Prostate gland (tissue), 2 donors: ENCODE data around the gene MIR17HG. TPM values are rescaled to one million over a fixed set of nuclear protein-coding genes. Genes with fewer than 3 reads are reported as not detected.

Source experiments
- DNase-seq: peaks from one replicate; pipeline ENCODE4 v3.0.0-alpha.2; 2019; ENCODE audit warnings: low spot score
- H3K27ac ChIP-seq, 2 donors: fragments of 200-600 bp; sonication (generic); 2 replicates each; pipeline ENCODE4 v1.5.1; 2017 to 2019
- H3K27me3 ChIP-seq: fragments of 200-600 bp; sonication (generic); replicated peaks from 2 replicates; pipeline ENCODE4 v1.5.1; 2019; ENCODE audit not compliant: insufficient read depth
- H3K36me3 ChIP-seq, 2 donors: fragments of 200-600 bp; sonication (generic); 1 replicate in 1 of 2; 2 replicates in 1 of 2; pipeline versions ENCODE4 v1.5.1 to v1.8.1; 2017 to 2019
- H3K4me1 ChIP-seq: fragments of 200-600 bp; sonication (generic); replicated peaks from 2 replicates; pipeline ENCODE4 v1.5.1; 2019
- H3K4me3 ChIP-seq, 2 donors: fragments of 200-600 bp; sonication (generic); 2 replicates each; pipeline ENCODE4 v1.5.1; 2017 to 2019
- H3K9me3 ChIP-seq: fragments of 200-600 bp; sonication (generic); 2 replicates; pipeline ENCODE4 v1.5.1; 2017
- POLR2A ChIP-seq: fragments of 450-650 bp; IDR thresholded peaks from one replicate; pipeline ENCODE4 v1.6.1; 2016; ENCODE audit warnings: antibody characterized with exemption, mild to moderate bottlenecking
- POLR2AphosphoS5 ChIP-seq: sonication (generic); formaldehyde crosslinking; IDR thresholded peaks from one replicate; pipeline ENCODE4 v1.6.1; 2017; ENCODE audit warnings: antibody characterized with exemption
- WGBS: methylation state at CpG from one replicate; pipeline ENCODE4 v1.1.5; 2018; 5-methylcytosine and 5-hydroxymethylcytosine counted together
- intact Hi-C: fragments of 100-400 bp; cut with DNase I; formaldehyde crosslinking; loops from one replicate; pipeline ENCODE4 v1.14.2; 2022
- total RNA-seq, 2 donors: library from RNA; depleted of rRNA; stranded (reverse); fragments of >200 nt; gene quantifications; one replicate each; pipeline ENCODE4 v1.1.0, GENCODE V29; 2016
- TF ChIP-seq, protein P1 (sequence below), 4 experiments: fragments of 200-600 bp in 2 of 4; fragments of 450-650 bp in 2 of 4; sonication (generic) in 2 of 4; IDR thresholded peaks; 1 replicate in 3 of 4; 2 replicates in 1 of 4; pipeline ENCODE4 v1.5.1; 2016 to 2019; ENCODE audit warnings: antibody characterized with exemption in 4 of 4, mild to moderate bottlenecking in 2 of 4, moderate library complexity in 2 of 4

The MIR17HG gene
- total RNA-seq, 2 donors from 2014 or later = 1.0 to 2.9 TPM

GRCh38 chr13:91389186-91389585 is 41.7 kb downstream of the MIR17HG start:
- TF ChIP-seq, protein P1, sequence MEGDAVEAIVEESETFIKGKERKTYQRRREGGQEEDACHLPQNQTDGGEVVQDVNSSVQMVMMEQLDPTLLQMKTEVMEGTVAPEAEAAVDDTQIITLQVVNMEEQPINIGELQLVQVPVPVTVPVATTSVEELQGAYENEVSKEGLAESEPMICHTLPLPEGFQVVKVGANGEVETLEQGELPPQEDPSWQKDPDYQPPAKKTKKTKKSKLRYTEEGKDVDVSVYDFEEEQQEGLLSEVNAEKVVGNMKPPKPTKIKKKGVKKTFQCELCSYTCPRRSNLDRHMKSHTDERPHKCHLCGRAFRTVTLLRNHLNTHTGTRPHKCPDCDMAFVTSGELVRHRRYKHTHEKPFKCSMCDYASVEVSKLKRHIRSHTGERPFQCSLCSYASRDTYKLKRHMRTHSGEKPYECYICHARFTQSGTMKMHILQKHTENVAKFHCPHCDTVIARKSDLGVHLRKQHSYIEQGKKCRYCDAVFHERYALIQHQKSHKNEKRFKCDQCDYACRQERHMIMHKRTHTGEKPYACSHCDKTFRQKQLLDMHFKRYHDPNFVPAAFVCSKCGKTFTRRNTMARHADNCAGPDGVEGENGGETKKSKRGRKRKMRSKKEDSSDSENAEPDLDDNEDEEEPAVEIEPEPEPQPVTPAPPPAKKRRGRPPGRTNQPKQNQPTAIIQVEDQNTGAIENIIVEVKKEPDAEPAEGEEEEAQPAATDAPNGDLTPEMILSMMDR (IDR thresholded peaks at IDR 0.05) = no peak
- no peak for TF ChIP-seq POLR2A
- TF ChIP-seq POLR2AphosphoS5 = no peak
- WGBS = 83% methylated on average over 2 of the region's 2 CpGs
- H3K36me3 ChIP-seq = no peaks in the 10 kb centered on the region
- H3K27me3 ChIP-seq = no peaks in the 10 kb centered on the region
- no peak for DNase-seq
- H3K9me3 ChIP-seq = no peaks in the 10 kb centered on the region
- H3K27ac ChIP-seq = no peak overlapping the region
- H3K4me3 ChIP-seq = no peak overlapping the region
- no peaks in the 10 kb centered on the region for H3K4me1 ChIP-seq
- intact Hi-C loops = no loop called here

GRCh38 chr13:91397595-91397994 is 50.1 kb downstream of the MIR17HG start:
- DNase-seq = no peak
- no peak overlapping the region for H3K4me3 ChIP-seq
- H3K36me3 ChIP-seq = no peaks in the 10 kb centered on the region
- no peak for TF ChIP-seq POLR2A
- TF ChIP-seq, protein P1 (IDR thresholded peaks at IDR 0.05) = no peak
- TF ChIP-seq POLR2AphosphoS5 = no peak
- intact Hi-C loops = no loop called here
- H3K27me3 ChIP-seq = no peaks in the 10 kb centered on the region
- H3K27ac ChIP-seq = no peak overlapping the region
- no peaks in the 10 kb centered on the region for H3K4me1 ChIP-seq
- WGBS = 86% methylated on average over 1 of the region's 1 CpG
- no peaks in the 10 kb centered on the region for H3K9me3 ChIP-seq

- intact Hi-C loops = no loop called here
Observed at GRCh38 chr13:91398413-91399188, 51.1 kb downstream of the MIR17HG start, which contains the start of gene GPC5. Gene GPC5 (plus strand): TSS chr13:91398621.

GRCh38 chr13:91399189-91400062 is 51.9 kb downstream of the MIR17HG start:
- H3K27me3 ChIP-seq = no peaks in the 10 kb centered on the region
- no peak for DNase-seq
- peak overlapping the region; percentile 19 to 33 for H3K4me3 ChIP-seq

More at GRCh38 chr13:91398413-91399188, 51.1 kb downstream of the MIR17HG start, which contains the start of gene GPC5:
- H3K27me3 ChIP-seq = no peaks in the 10 kb centered on the region
- TF ChIP-seq, protein P1 (IDR thresholded peaks at IDR 0.05) = no peak
- no peak for TF ChIP-seq POLR2A
- 2% methylated on average over 72 of the region's 76 CpGs for WGBS
- no peak within 1 kb of the TSS for H3K27ac ChIP-seq
- H3K9me3 ChIP-seq = no peaks in the 10 kb centered on the region
- peak within 1 kb of the TSS; percentile 19 to 33 for H3K4me3 ChIP-seq
- peak; percentile 60 for DNase-seq
- H3K4me1 ChIP-seq = no peaks in the 10 kb centered on the region
- no peaks in the 10 kb centered on the region for H3K36me3 ChIP-seq

More at GRCh38 chr13:91399189-91400062, 51.9 kb downstream of the MIR17HG start:
- no peak for TF ChIP-seq POLR2A
- TF ChIP-seq POLR2AphosphoS5 = no peak
- TF ChIP-seq, protein P1 (IDR thresholded peaks at IDR 0.05) = no peak
- no peaks in the 10 kb centered on the region for H3K4me1 ChIP-seq
- intact Hi-C loops = no loop called here
- no peaks in the 10 kb centered on the region for H3K36me3 ChIP-seq
- H3K9me3 ChIP-seq = no peaks in the 10 kb centered on the region
- WGBS = 21% methylated on average over 40 of the region's 44 CpGs
- H3K27ac ChIP-seq = no peak overlapping the region
